ENCODE results near the gene HSPB8. TPM values are rescaled to one million over a fixed set of nuclear protein-coding genes. Genes with fewer than 3 reads are reported as not detected.

The HSPB8 gene
- total and polyA plus RNA-seq, 4 donors = 34.4 to 49.1 (median 40.7) TPM

GRCh38 chr12:119134284-119135072 lies 44.3 kb upstream of the HSPB8 start:
- TF ChIP-seq CTCF (IDR thresholded peaks at IDR 0.05; ENCODE audit: control extremely low read depth, extremely low read depth) = no peak
- 75% methylated on average over 3 of the region's 3 CpGs for WGBS, 2 donors
- no peaks in the 10 kb centered on the region for H3K27me3 ChIP-seq (ENCODE audit: control insufficient read depth in 3 of 3, insufficient read depth in 3 of 3, low read length in 2 of 3)
- peaks cover 0 to 7% (median 1%) of the 10 kb centered on the region in 4 donors for H3K9me3 ChIP-seq (ENCODE audit: control insufficient read depth in 4 of 4, insufficient read depth in 3 of 4, low read length in 3 of 4)
- no peak for ATAC-seq (ENCODE audit: insufficient read depth, low FRiP score)
- H3K27ac ChIP-seq (ENCODE audit: low read depth in 1 of 2, low read length in 1 of 2) = no peak overlapping the region
- H3K4me1 ChIP-seq (ENCODE audit: control insufficient read depth in 5 of 5, insufficient read depth in 5 of 5, low read length in 5 of 5) = no peaks in the 10 kb centered on the region
- no peak for DNase-seq
- H3K4me3 ChIP-seq = no peak overlapping the region
- H3K36me3 ChIP-seq (ENCODE audit: control insufficient read depth in 4 of 4, insufficient read depth in 4 of 4, low read length in 4 of 4) = no peaks in the 10 kb centered on the region
- no peak overlapping the region for H3K9ac ChIP-seq (ENCODE audit: insufficient read depth in 1 of 2, low read length in 2 of 2)

DNA sequence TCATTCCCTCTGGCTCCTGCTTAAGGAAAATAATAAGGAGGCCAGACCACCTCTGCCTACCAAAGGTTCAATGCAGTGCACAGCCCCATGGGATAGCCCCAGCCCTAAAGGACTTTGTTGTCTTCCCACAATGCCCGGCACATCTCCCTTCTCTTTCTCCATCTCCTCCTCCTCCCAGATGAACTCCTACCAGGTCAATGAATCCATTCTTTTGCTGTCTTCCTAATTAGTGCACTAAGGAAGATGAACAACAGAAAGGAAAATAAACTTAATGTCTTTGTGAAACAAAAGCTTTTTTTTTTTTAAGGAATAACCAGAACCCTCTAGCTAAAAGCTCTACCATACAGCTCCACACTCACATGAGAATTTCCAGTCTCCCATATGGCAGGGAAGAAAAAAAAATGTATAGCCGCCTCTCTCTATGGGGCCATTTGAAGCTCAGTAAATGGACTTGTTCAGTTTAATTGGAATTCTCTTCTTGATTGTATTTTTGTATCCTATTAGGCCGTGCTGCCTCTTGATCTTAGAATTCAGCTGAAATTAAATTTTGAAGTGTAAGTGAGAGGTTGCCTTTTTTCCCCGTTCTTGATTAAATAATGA lies 41.8 kb upstream of the HSPB8 start:
- Histone ChIP-seq H3K9me3 (ENCODE audit: control insufficient read depth in 4 of 4, insufficient read depth in 3 of 4, low read length in 3 of 4) (peaks cover 0 to 7% (median 1%) of the 10 kb centered on the region in 4 donors), H3K4me3 (no peak overlapping the region), H3K27me3 (ENCODE audit: control insufficient read depth in 3 of 3, insufficient read depth in 3 of 3, low read length in 2 of 3) (no peaks in the 10 kb centered on the region), H3K9ac (ENCODE audit: insufficient read depth in 1 of 2, low read length in 2 of 2) (no peak overlapping the region), H3K27ac (ENCODE audit: low read depth in 1 of 2, low read length in 1 of 2) (no peak overlapping the region), H3K4me1 (ENCODE audit: control insufficient read depth in 5 of 5, insufficient read depth in 5 of 5, low read length in 5 of 5) (no peaks in the 10 kb centered on the region), H3K36me3 (ENCODE audit: control insufficient read depth in 4 of 4, insufficient read depth in 4 of 4, low read length in 4 of 4) (no peaks in the 10 kb centered on the region)
- WGBS, 2 donors = 84 to 86% methylated on average over 4 of the region's 4 CpGs
- DNase-seq (no peak), ATAC-seq (ENCODE audit: insufficient read depth, low FRiP score) (no peak)
- TF ChIP-seq CTCF (IDR thresholded peaks at IDR 0.05; ENCODE audit: control extremely low read depth, extremely low read depth) = no peak

DNA sequence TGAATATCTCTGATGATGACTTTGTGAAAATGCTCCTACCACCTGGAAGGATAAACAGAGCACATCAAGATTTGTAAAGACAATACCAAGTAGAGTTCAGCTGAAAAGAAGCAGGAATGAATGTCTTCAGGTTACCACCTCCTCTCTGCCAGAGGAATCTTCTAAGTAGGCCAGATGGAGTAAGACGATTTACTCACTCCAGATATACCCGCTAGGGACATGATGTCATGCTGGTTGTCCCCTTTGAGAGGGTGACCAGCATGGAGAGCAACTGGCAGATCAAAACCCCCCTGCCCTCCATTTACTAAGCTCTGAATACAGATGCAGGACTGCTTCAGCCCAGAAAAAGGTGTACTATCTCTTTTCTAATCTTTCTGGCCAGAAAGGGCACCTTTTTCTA lies 39.3 kb upstream of the HSPB8 start:
- no peaks in the 10 kb centered on the region for H3K4me1 ChIP-seq (ENCODE audit: control insufficient read depth in 5 of 5, insufficient read depth in 5 of 5, low read length in 5 of 5)
- no peak overlapping the region for H3K9ac ChIP-seq (ENCODE audit: insufficient read depth in 1 of 2, low read length in 2 of 2)
- H3K27me3 ChIP-seq (ENCODE audit: control insufficient read depth in 3 of 3, insufficient read depth in 3 of 3, low read length in 2 of 3) = no peaks in the 10 kb centered on the region
- no peak overlapping the region for H3K27ac ChIP-seq (ENCODE audit: low read depth in 1 of 2, low read length in 1 of 2)
- H3K9me3 ChIP-seq (ENCODE audit: control insufficient read depth in 4 of 4, insufficient read depth in 3 of 4, low read length in 3 of 4) = no peaks in the 10 kb centered on the region
- no peak for TF ChIP-seq CTCF (IDR thresholded peaks at IDR 0.05; ENCODE audit: control extremely low read depth, extremely low read depth)
- H3K36me3 ChIP-seq (ENCODE audit: control insufficient read depth in 4 of 4, insufficient read depth in 4 of 4, low read length in 4 of 4) = no peaks in the 10 kb centered on the region
- no peak overlapping the region for H3K4me3 ChIP-seq
- 75 to 78% methylated on average over 2 of the region's 2 CpGs for WGBS, 2 donors
- ATAC-seq (ENCODE audit: insufficient read depth, low FRiP score) (no peak), DNase-seq (no peak)

Data from lung (tissue), 12 donors.